OCI-LY1 (cell line): Measurements from ENCODE around the gene THAP2.

Experiments used
- CTCF ChIP-seq: fragments of 200-600 bp; sonication (generic), shearing (Covaris generic); IDR thresholded peaks from 2 replicates; pipeline ENCODE4 v1.5.1; 2017; ENCODE audit warnings: mild to moderate bottlenecking, antibody characterized with exemption, low read length, moderate library complexity, mixed read lengths
- EZH2 ChIP-seq: fragments of 200-600 bp; sonication (generic), shearing (Covaris generic); IDR thresholded peaks from 2 replicates; pipeline ENCODE4 v1.8.0; 2017; ENCODE audit warnings: borderline replicate concordance, mixed run types, mild to moderate bottlenecking, antibody characterized with exemption, low read length, moderate library complexity, mixed read lengths

GRCh38 chr12:71653137-71653536 lies 11.0 kb upstream of the THAP2 start:
- TF ChIP-seq CTCF: no peak
- no peak for TF ChIP-seq EZH2
